Upper lobe of left lung (tissue), 6 donors: ENCODE results near the gene SORBS1. TPM values are rescaled to one million over a fixed set of nuclear protein-coding genes. Genes with fewer than 3 reads are reported as not detected.

Experiments
- ATAC-seq, 2 donors: fragments of 200-7000 bp; cut with Tn5 transposase; one replicate each; pipeline ENCODE4 v1.9.1; 2022; ENCODE audit warnings: mild to moderate bottlenecking in 2 of 2, moderate library complexity in 2 of 2; ENCODE audit not compliant: low FRiP score in 2 of 2
- DNase-seq, 2 donors: peaks; one replicate each; pipeline ENCODE4 v3.0.0-alpha.2; 2019 to 2020
- H3K27ac ChIP-seq, 4 donors: fragments of 200-600 bp; sonication (generic); one replicate each; pipeline ENCODE4 v1.5.1; 2016 to 2019
- H3K27me3 ChIP-seq, 4 donors: fragments of 200-600 bp; sonication (generic); one replicate each; pipeline ENCODE4 v1.5.1; 2017 to 2019
- H3K36me3 ChIP-seq, 4 donors: fragments of 200-600 bp; sonication (generic); one replicate each; pipeline ENCODE4 v1.5.1; 2016 to 2019
- H3K4me1 ChIP-seq, 4 donors: fragments of 200-600 bp; sonication (generic); one replicate each; pipeline ENCODE4 v1.5.1; 2018 to 2019
- H3K4me3 ChIP-seq, 4 donors: fragments of 200-600 bp; sonication (generic); one replicate each; pipeline ENCODE4 v1.5.1; 2017 to 2019; ENCODE audit warnings: mild to moderate bottlenecking in 2 of 4, moderate library complexity in 1 of 4
- H3K9me3 ChIP-seq, 4 donors: fragments of 200-600 bp; sonication (generic); one replicate each; pipeline ENCODE4 v1.5.1; 2018 to 2019
- EP300 ChIP-seq, 4 donors: sonication (generic); formaldehyde crosslinking; IDR thresholded peaks; one replicate each; pipeline ENCODE4 v1.5.1; 2017; ENCODE audit warnings: antibody characterized with exemption in 4 of 4, control low read depth in 2 of 4
- POLR2A ChIP-seq, 4 donors: fragments of 450-650 bp; IDR thresholded peaks; one replicate each; pipeline ENCODE4 v1.5.1; 2016 to 2017; ENCODE audit warnings: antibody characterized with exemption in 4 of 4, mild to moderate bottlenecking in 2 of 4
- POLR2AphosphoS5 ChIP-seq, 2 donors: sonication (generic); formaldehyde crosslinking; IDR thresholded peaks; one replicate each; pipeline ENCODE4 v1.5.1; 2017; ENCODE audit warnings: antibody characterized with exemption in 2 of 2
- WGBS, 2 donors: methylation state at CpG; one replicate each; pipeline ENCODE4 v1.1.5; 2017 to 2018; 5-methylcytosine and 5-hydroxymethylcytosine counted together
- total RNA-seq, 6 donors: library from RNA; depleted of rRNA in 4 of 6; stranded (reverse); fragments of >200 nt in 4 of 6; gene quantifications; one replicate each; pipeline versions ENCODE4 v1.1.0 to v1.2.1, GENCODE V29; 2016 to 2021
- TF ChIP-seq, protein P1 (sequence below), 6 experiments: fragments of 450-650 bp in 4 of 6; fragments of 200-600 bp in 2 of 6; sonication (generic) in 2 of 6; IDR thresholded peaks; one replicate each; pipeline ENCODE4 v1.5.1; 2016 to 2019; ENCODE audit warnings: antibody characterized with exemption in 6 of 6
- donor health status: DM: no; HTN: no; CAD: no; lungs with moderate emphysema.
- donor health status: DM: no; HTN: yes; CAD: no; lungs with severe emphysema.

Gene SORBS1
- total RNA-seq, 6 donors from 2014 or later, result 45.8 to 116 (median 71.7) TPM

GRCh38 chr10:95552679-95553342 is 8.4 kb downstream of the SORBS1 start:
- ATAC-seq, result no peak
- TF ChIP-seq POLR2A (IDR thresholded peaks at IDR 0.05) (no peak), EP300 (IDR thresholded peaks at IDR 0.05) (no peak), POLR2AphosphoS5 (IDR thresholded peaks at IDR 0.05) (no peak)
- TF ChIP-seq, protein P1, sequence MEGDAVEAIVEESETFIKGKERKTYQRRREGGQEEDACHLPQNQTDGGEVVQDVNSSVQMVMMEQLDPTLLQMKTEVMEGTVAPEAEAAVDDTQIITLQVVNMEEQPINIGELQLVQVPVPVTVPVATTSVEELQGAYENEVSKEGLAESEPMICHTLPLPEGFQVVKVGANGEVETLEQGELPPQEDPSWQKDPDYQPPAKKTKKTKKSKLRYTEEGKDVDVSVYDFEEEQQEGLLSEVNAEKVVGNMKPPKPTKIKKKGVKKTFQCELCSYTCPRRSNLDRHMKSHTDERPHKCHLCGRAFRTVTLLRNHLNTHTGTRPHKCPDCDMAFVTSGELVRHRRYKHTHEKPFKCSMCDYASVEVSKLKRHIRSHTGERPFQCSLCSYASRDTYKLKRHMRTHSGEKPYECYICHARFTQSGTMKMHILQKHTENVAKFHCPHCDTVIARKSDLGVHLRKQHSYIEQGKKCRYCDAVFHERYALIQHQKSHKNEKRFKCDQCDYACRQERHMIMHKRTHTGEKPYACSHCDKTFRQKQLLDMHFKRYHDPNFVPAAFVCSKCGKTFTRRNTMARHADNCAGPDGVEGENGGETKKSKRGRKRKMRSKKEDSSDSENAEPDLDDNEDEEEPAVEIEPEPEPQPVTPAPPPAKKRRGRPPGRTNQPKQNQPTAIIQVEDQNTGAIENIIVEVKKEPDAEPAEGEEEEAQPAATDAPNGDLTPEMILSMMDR (IDR thresholded peaks at IDR 0.05), result no peak

GRCh38 chr10:95550073-95550672 is 11.0 kb downstream of the SORBS1 start:
- peaks cover 0 to 16% (median 4%) of the 10 kb centered on the region in 4 donors for H3K4me1 ChIP-seq
- no peak overlapping the region for H3K4me3 ChIP-seq
- TF ChIP-seq, protein P1 (IDR thresholded peaks at IDR 0.05), result no peak
- TF ChIP-seq POLR2A (IDR thresholded peaks at IDR 0.05) (no peak), POLR2AphosphoS5 (IDR thresholded peaks at IDR 0.05) (no peak), EP300 (IDR thresholded peaks at IDR 0.05) (no peak)
- ATAC-seq (no peak), DNase-seq (no peak)
- no peaks in the 10 kb centered on the region for H3K36me3 ChIP-seq
- H3K9me3 ChIP-seq, result peaks cover 0 to 5% (median 0%) of the 10 kb centered on the region in 4 donors
- H3K27me3 ChIP-seq, result no peaks in the 10 kb centered on the region
- peak overlapping the region in 1 of 4 donors; percentile 19 for H3K27ac ChIP-seq
- 80 to 88% methylated on average over 10 of the region's 10 CpGs for WGBS, 2 donors

More at GRCh38 chr10:95552679-95553342, 8.4 kb downstream of the SORBS1 start:
- Histone ChIP-seq H3K27ac (no peak overlapping the region), H3K4me1 (peaks cover 0 to 12% (median 4%) of the 10 kb centered on the region in 4 donors), H3K9me3 (peaks cover 0 to 5% (median 0%) of the 10 kb centered on the region in 4 donors), H3K27me3 (no peaks in the 10 kb centered on the region), H3K36me3 (no peaks in the 10 kb centered on the region), H3K4me3 (no peak overlapping the region)
- DNase-seq, result no peak
- 67 to 85% methylated on average over 5 of the region's 5 CpGs for WGBS, 2 donors

DNA sequence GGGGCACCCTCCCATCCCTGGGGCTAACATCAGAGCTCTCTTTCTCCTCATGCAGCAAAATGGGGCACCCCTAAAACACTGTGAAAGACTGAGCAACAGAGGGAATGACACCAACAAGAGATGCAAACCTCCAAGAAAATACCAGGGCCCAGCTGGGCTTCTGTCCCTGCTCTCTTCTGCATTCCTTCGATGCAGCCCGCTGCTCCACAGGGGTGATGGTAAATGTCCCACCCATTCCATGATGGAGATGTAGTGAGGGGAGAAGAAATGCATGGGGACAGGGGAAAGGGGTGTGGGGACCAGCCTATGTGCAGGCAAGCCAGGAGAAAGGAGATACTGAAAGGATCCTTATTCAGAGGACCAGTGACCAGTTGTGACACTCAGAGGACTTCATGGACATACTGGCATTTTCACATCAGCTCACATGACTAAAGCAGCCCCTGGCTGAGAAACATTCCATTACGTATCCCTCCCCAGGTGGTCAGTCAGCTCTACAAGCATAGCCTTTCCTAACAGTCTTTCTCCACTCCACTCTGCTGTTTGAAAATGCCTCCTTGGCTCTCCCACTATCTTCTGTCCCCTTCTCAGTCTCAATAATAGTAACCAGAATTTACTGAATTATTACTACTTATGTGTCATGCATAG is 13.3 kb downstream of the SORBS1 start:
- no peak overlapping the region for H3K27ac ChIP-seq
- no peak for TF ChIP-seq POLR2A (IDR thresholded peaks at IDR 0.05)
- no peak for TF ChIP-seq POLR2AphosphoS5 (IDR thresholded peaks at IDR 0.05)
- TF ChIP-seq, protein P1 (IDR thresholded peaks at IDR 0.05), result no peak
- TF ChIP-seq EP300 (IDR thresholded peaks at IDR 0.05), result no peak
- H3K9me3 ChIP-seq, result no peaks in the 10 kb centered on the region
- H3K4me3 ChIP-seq, result no peak overlapping the region
- no peaks in the 10 kb centered on the region for H3K36me3 ChIP-seq
- no peak for ATAC-seq
- no peak for DNase-seq
- H3K4me1 ChIP-seq, result peaks cover 18 to 39% (median 21%) of the 10 kb centered on the region in 4 donors
- WGBS, 2 donors, result 95 to 99% methylated on average over 3 of the region's 3 CpGs
- H3K27me3 ChIP-seq, result no peaks in the 10 kb centered on the region

DNA sequence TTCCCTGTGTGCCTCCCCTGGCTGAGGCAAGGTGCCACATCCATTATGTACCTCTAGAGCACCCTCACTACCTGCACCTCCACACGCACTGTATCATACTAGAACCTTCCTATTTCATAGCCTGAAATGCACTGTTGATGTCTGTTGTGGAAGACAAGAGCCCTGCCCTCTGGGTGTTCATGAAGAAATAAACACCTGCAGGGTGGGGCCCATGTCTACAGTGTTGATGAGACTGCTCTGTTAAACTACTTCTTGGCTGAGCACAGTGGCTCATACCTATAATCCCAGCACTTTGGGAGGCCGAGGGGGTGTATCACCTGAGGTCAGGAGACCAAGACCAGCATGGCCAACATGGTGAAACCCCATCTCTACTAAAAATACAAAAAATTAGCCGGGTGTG is 14.0 kb downstream of the SORBS1 start:
- TF ChIP-seq EP300 (IDR thresholded peaks at IDR 0.05), result no peak
- no peak for ATAC-seq

GRCh38 chr10:95545981-95546380 is 15.2 kb downstream of the SORBS1 start:
- no peaks in the 10 kb centered on the region for H3K27me3 ChIP-seq
- no peak overlapping the region for H3K27ac ChIP-seq
- TF ChIP-seq, protein P1 (IDR thresholded peaks at IDR 0.05), result no peak
- TF ChIP-seq EP300 (IDR thresholded peaks at IDR 0.05), result no peak
- TF ChIP-seq POLR2A (IDR thresholded peaks at IDR 0.05), result no peak
- no peak for TF ChIP-seq POLR2AphosphoS5 (IDR thresholded peaks at IDR 0.05)
- no peak overlapping the region for H3K4me3 ChIP-seq
- no peak for ATAC-seq
- H3K36me3 ChIP-seq, result no peaks in the 10 kb centered on the region
- H3K9me3 ChIP-seq, result no peaks in the 10 kb centered on the region
- H3K4me1 ChIP-seq, result peaks cover 31 to 58% (median 38%) of the 10 kb centered on the region in 4 donors
- 84 to 98% methylated on average over 2 of the region's 2 CpGs for WGBS, 2 donors
- no peak for DNase-seq

More for the DNA sequence above, 14.0 kb downstream of the SORBS1 start:
- no peak for DNase-seq
- 60 to 100% methylated on average over 3 of the region's 3 CpGs for WGBS, 2 donors
- H3K4me3 ChIP-seq, result no peak overlapping the region
- peaks cover 24 to 46% (median 26%) of the 10 kb centered on the region in 4 donors for H3K4me1 ChIP-seq
- no peaks in the 10 kb centered on the region for H3K9me3 ChIP-seq
- H3K27ac ChIP-seq, result no peak overlapping the region
- no peaks in the 10 kb centered on the region for H3K27me3 ChIP-seq
- H3K36me3 ChIP-seq, result no peaks in the 10 kb centered on the region
